ENCODE results near the gene AKR1D1. TPM values are rescaled to one million over a fixed set of nuclear protein-coding genes. Genes with fewer than 3 reads are reported as not detected.
"Not testable (repeated sequence)": the region's sequence is repeated elsewhere in the genome, so short reads cannot be mapped to it uniquely, and the experiment has no call there.

The AKR1D1 gene
- total RNA-seq, 4 donors from 2014 or later: 0.20 TPM; not detected in 3

GRCh38 chr7:138070908-138071307 is 5.4 kb upstream of the AKR1D1 start:
- Histone ChIP-seq H3K27ac (no peak overlapping the region), H3K9me3 (no peaks in the 10 kb centered on the region), H3K27me3 (no peaks in the 10 kb centered on the region), H3K4me3 (no peak overlapping the region), H3K36me3 (no peaks in the 10 kb centered on the region), H3K4me1 (no peaks in the 10 kb centered on the region)
- in situ Hi-C loops (cut with MboI; ENCODE audit: low sequenced_read_pairs in 4 of 4) (no loop called here), intact Hi-C loops (cut with DNase I; ENCODE audit: low total_unique reads) (no loop called here)
- TF ChIP-seq, protein P1, sequence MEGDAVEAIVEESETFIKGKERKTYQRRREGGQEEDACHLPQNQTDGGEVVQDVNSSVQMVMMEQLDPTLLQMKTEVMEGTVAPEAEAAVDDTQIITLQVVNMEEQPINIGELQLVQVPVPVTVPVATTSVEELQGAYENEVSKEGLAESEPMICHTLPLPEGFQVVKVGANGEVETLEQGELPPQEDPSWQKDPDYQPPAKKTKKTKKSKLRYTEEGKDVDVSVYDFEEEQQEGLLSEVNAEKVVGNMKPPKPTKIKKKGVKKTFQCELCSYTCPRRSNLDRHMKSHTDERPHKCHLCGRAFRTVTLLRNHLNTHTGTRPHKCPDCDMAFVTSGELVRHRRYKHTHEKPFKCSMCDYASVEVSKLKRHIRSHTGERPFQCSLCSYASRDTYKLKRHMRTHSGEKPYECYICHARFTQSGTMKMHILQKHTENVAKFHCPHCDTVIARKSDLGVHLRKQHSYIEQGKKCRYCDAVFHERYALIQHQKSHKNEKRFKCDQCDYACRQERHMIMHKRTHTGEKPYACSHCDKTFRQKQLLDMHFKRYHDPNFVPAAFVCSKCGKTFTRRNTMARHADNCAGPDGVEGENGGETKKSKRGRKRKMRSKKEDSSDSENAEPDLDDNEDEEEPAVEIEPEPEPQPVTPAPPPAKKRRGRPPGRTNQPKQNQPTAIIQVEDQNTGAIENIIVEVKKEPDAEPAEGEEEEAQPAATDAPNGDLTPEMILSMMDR (IDR thresholded peaks at IDR 0.05 in 4 of 5, conservative IDR thresholded peaks at IDR 0.05 in 1 of 5): no peak
- TF ChIP-seq POLR2A (IDR thresholded peaks at IDR 0.05): no peak
- no peak for ATAC-seq
- no peak for DNase-seq

DNA sequence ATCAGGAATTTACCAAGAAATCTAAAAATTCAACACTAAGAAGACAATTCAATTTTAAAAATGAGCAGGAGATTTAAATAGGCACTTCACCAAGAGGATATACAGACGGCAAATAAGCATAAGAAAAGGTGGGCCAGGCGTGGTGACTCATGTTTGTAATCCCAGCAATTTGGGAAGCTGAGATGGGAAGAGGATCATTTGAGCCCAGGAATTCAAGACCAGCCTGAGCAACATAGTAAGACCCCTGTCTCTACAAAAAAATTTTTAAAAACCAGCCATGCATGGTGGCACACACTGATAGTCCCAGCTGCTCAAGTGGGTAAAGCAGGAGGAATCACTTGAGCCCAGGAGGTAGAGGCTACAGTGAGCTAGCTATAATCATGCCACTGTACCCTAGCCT is 3.5 kb upstream of the AKR1D1 start:
- Histone ChIP-seq H3K27ac (no peak overlapping the region), H3K9me3 (no peaks in the 10 kb centered on the region), H3K4me3 (no peak overlapping the region), H3K4me1 (no peaks in the 10 kb centered on the region), H3K36me3 (no peaks in the 10 kb centered on the region), H3K27me3 (no peaks in the 10 kb centered on the region)
- ATAC-seq (no peak), DNase-seq (no peak)
- in situ Hi-C loops (cut with MboI; ENCODE audit: low sequenced_read_pairs in 4 of 4): no loop called here
- TF ChIP-seq, protein P1 (IDR thresholded peaks at IDR 0.05 in 4 of 5, conservative IDR thresholded peaks at IDR 0.05 in 1 of 5): no peak
- TF ChIP-seq POLR2A (IDR thresholded peaks at IDR 0.05): no peak
- intact Hi-C loops (cut with DNase I; ENCODE audit: low total_unique reads): no loop called here

DNA sequence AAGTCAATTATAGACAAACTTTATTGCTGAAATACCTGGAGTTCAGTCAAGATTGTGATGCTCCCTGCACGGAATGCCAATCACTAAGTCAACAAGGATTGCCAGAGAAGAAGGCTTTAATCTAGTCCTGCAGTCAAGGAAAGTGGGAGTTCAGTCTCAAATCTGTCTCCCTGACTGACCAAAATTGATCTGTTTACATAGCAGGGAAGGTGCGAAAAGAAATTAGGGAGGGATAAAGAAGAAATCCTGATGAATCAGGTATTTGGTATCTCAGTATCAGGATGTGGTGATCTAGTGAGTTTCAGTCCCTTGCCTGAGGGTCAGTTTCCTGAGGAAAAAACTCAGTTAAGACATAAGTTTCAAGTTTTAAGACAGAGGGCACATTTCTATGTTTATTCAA is 2.1 kb upstream of the AKR1D1 start:
- DNase-seq (no peak), ATAC-seq (no peak)
- intact Hi-C loops (cut with DNase I; ENCODE audit: low total_unique reads) (no loop called here), in situ Hi-C loops (cut with MboI; ENCODE audit: low sequenced_read_pairs in 4 of 4) (no loop called here)
- H3K9me3 ChIP-seq: no peaks in the 10 kb centered on the region
- H3K36me3 ChIP-seq: no peaks in the 10 kb centered on the region
- TF ChIP-seq, protein P1 (IDR thresholded peaks at IDR 0.05 in 4 of 5, conservative IDR thresholded peaks at IDR 0.05 in 1 of 5): no peak
- TF ChIP-seq POLR2A (IDR thresholded peaks at IDR 0.05): no peak
- H3K27ac ChIP-seq: no peak overlapping the region
- no peaks in the 10 kb centered on the region for H3K27me3 ChIP-seq
- no peak overlapping the region for H3K4me3 ChIP-seq
- no peaks in the 10 kb centered on the region for H3K4me1 ChIP-seq

DNA sequence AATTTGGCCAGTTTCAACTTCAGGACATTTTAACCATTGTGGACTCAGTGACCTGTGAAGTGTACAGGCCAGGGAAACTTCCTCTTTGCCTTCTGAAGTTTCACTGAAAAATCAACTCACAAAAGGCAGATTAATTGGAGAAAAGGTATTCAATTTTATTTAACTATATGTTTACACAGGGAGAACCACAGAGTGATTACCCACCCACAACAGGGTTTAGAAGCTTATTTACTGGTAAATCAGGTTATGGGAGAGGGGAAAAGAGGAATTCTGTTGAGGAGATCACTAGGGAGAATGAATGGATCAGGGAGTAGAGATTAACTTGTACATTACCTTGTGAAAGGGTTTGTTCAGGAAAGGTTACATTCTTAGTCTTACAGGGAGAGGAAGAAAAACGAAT is 1.7 kb upstream of the AKR1D1 start:
- Histone ChIP-seq H3K9me3 (no peaks in the 10 kb centered on the region), H3K27ac (no peak overlapping the region), H3K4me1 (no peaks in the 10 kb centered on the region), H3K27me3 (no peaks in the 10 kb centered on the region), H3K36me3 (no peaks in the 10 kb centered on the region), H3K4me3 (no peak overlapping the region)
- ATAC-seq (no peak), DNase-seq (no peak)
- in situ Hi-C loops (cut with MboI; ENCODE audit: low sequenced_read_pairs in 4 of 4): no loop called here
- intact Hi-C loops (cut with DNase I; ENCODE audit: low total_unique reads): no loop called here
- no peak for TF ChIP-seq POLR2A (IDR thresholded peaks at IDR 0.05)
- TF ChIP-seq, protein P1 (IDR thresholded peaks at IDR 0.05 in 4 of 5, conservative IDR thresholded peaks at IDR 0.05 in 1 of 5): no peak

DNA sequence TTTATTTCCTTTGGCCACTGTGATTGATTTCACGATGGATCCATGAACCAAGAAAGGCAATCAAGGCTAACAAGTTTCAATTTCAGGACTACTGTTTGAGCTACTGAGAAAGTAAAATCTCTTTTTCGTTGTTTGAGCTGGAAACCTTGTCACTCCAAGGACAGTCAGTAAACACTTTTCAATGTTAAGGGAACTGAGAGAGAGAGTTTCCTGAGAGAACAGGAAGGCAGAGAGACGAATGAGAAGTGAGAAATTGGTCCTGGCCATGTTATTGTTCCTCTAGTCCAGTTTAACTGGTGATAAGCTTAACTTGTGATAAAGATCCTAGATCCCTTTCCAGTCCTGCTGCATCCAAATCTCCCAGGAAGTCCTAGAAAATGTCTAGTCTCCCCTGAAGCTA is 909 bp upstream of the AKR1D1 start:
- no peaks in the 10 kb centered on the region for H3K27me3 ChIP-seq
- intact Hi-C loops (cut with DNase I; ENCODE audit: low total_unique reads): no loop called here
- TF ChIP-seq, protein P1 (IDR thresholded peaks at IDR 0.05 in 4 of 5, conservative IDR thresholded peaks at IDR 0.05 in 1 of 5): no peak
- no peak for TF ChIP-seq POLR2A (IDR thresholded peaks at IDR 0.05)
- no peak overlapping the region for H3K4me3 ChIP-seq
- ATAC-seq (no peak), DNase-seq (no peak)
- in situ Hi-C loops (cut with MboI; ENCODE audit: low sequenced_read_pairs in 4 of 4): no loop called here
- H3K36me3 ChIP-seq: no peaks in the 10 kb centered on the region
- no peaks in the 10 kb centered on the region for H3K9me3 ChIP-seq
- H3K27ac ChIP-seq: no peak overlapping the region
- H3K4me1 ChIP-seq: no peaks in the 10 kb centered on the region

- H3K36me3 ChIP-seq; DNase-seq; H3K27me3 ChIP-seq; in situ Hi-C loops (cut with MboI; ENCODE audit: low sequenced_read_pairs in 4 of 4); H3K4me1 ChIP-seq; H3K4me3 ChIP-seq; H3K27ac ChIP-seq; intact Hi-C loops (cut with DNase I; ENCODE audit: low total_unique reads); H3K9me3 ChIP-seq; ATAC-seq: not testable (repeated sequence)
These were observed 473 bp upstream of the AKR1D1 start for GRCh38 chr7:138075786-138076185.

Measured in gastrocnemius medialis (tissue), 4 donors.